Heart left ventricle (tissue), 13 donors: ENCODE results near the gene IGLON5.

Source experiments
- POLR2A ChIP-seq, 2 donors: fragments of 450-650 bp; IDR thresholded peaks; one replicate each; pipeline ENCODE4 v1.6.1; 2017; ENCODE audit warnings: antibody characterized with exemption in 2 of 2, mild to moderate bottlenecking in 2 of 2, moderate library complexity in 2 of 2
- TF ChIP-seq, protein P1 (sequence below), 12 donors: fragments of 200-600 bp; sonication (generic) in 4 of 12; IDR thresholded peaks; one replicate each; pipeline versions ENCODE4 v1.5.0 to v1.8.0; 2018 to 2022; ENCODE audit warnings: antibody characterized with exemption in 12 of 12, mild to moderate bottlenecking in 5 of 12
- donor health status: ischemic (EF 13 %, LVEDD 7.1; RV severe dilation, severe dysfunction).
- donor health status: DM: no; HTN: yes; CAD: no.
- donor health status: DM: no; HTN: no; CAD: no.
- donor health status: ischemic (EF 25% LVEDD 6.9; RV normal size, moderate dysfunction).
- donor health status: ischemic (EF 25% LVEDD 5.7; RV mildly dilated, moderate dysfunction).
- donor health status: ischemic (EF 35%, LVEDD 5.7; RV mildly dilated, moderate dysfunction).
- donor health status: nonischemic (EF 11% LVEDD 7.7; RV severe dilation, severe dysfunction).
- donor health status: DM: yes; HTN: yes; CAD: no.
- donor health status: PGD.
- donor health status: ischemic (EF 29% LVEDD 5.4; RV normal size, mild dysfunction).
- donor health status: nonischemic (EF 23%, LVEDD 6.1; RV moderate dilation, normal function).

DNA sequence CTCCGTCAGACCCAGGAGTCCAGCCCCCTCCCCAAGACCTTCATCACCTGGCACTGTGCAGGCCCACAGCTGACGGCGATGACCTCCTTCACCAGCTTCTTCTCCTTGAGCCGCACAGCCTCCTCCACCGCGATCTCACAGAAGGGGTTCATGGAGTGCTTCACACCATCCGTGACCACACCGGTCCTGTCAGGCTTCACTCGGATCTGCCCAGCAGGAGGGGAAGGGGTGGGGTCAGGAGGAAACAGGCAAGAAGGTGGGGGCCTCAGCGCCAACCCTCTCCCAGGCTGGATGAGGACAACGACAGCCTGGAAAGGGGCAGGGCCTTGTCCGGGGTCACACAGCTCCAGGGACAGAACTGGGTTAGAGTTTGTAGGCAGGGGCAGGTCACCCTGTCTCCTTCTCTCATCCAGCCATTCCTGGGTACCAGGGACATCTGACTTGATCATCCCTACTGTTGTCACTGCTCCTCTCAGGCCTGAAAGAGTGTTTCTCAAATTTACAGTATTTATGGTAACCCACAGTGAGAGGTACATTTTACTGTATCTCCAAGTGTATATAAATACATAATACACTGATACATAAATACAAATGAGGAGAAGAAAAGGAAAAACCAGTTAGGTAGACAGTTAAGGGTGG is 42.8 kb downstream of the IGLON5 start:
- TF ChIP-seq, protein P1, sequence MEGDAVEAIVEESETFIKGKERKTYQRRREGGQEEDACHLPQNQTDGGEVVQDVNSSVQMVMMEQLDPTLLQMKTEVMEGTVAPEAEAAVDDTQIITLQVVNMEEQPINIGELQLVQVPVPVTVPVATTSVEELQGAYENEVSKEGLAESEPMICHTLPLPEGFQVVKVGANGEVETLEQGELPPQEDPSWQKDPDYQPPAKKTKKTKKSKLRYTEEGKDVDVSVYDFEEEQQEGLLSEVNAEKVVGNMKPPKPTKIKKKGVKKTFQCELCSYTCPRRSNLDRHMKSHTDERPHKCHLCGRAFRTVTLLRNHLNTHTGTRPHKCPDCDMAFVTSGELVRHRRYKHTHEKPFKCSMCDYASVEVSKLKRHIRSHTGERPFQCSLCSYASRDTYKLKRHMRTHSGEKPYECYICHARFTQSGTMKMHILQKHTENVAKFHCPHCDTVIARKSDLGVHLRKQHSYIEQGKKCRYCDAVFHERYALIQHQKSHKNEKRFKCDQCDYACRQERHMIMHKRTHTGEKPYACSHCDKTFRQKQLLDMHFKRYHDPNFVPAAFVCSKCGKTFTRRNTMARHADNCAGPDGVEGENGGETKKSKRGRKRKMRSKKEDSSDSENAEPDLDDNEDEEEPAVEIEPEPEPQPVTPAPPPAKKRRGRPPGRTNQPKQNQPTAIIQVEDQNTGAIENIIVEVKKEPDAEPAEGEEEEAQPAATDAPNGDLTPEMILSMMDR (IDR thresholded peaks at IDR 0.05) = no peak
- TF ChIP-seq POLR2A (IDR thresholded peaks at IDR 0.05) = no peak
